ENCODE results near the gene PPFIBP1.
A peak's percentile ranks its signal among the peaks of the same experiment; 100 is the strongest.

The PPFIBP1 gene

GRCh38 chr12:27673101-27673718 is 149.2 kb downstream of the PPFIBP1 start:
- no peak for DNase-seq

- no peak for DNase-seq
These were observed 151.0 kb downstream of the PPFIBP1 start for GRCh38 chr12:27674989-27675388.

- DNase-seq = no peak
These were observed 156.6 kb downstream of the PPFIBP1 start for GRCh38 chr12:27680619-27681018.

DNA sequence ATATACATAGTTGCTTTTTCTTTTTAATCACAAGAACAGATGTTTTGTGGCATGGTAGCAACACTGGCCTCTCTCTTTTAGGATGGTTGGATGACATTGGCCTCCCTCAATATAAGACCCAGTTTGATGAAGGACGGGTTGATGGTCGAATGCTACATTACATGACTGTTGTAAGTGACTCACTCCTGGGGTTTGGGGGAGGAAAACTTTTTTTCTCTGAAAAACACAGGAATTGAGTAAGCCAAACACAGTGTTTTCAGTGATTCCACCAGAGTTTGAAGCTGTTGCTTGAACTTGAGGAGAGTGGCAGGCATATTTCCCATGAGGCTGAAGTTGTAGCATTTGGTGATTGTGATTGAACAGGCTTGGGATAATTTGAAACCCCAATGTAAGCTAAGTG is 158.5 kb downstream of the PPFIBP1 start:
- peak; percentile 8 for DNase-seq

DNA sequence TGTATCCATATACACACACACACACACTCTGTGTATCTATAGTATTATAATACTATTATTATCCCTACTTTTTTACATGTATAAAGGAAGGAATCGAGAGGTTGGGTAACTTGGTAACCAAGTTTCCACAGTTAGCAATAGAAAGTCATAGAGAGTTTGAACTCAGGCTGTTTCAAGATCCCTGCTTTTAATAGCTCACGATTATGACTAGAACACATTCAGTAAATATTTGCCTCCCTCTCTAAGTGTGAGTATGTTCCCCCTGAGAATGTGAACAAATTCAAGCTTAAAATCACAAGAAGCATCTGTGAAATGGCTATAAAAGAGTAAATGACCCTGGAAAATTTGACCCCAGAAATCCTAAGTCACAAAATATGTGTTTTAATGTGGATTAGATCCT is 161.3 kb downstream of the PPFIBP1 start:
- DNase-seq = no peak

DNA sequence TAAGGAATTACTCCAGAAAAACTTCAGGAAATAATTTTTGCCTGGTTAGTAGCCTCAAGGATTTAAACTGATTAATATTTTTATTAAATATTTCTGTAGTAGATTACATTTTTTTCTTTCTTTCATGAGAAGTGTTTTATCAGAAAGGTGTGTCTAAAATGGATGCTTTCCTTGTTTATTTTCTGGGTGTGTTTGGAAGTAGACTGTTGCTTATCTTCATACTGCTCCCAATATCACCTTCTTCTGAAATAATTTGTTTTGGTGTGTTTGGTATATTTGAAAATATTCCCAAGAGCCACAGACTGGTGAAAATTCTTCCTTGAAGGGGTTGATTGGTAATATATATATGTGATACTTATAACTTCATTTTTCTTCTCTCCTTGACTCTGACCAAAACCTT is 162.1 kb downstream of the PPFIBP1 start:
- no peak for DNase-seq

DNA sequence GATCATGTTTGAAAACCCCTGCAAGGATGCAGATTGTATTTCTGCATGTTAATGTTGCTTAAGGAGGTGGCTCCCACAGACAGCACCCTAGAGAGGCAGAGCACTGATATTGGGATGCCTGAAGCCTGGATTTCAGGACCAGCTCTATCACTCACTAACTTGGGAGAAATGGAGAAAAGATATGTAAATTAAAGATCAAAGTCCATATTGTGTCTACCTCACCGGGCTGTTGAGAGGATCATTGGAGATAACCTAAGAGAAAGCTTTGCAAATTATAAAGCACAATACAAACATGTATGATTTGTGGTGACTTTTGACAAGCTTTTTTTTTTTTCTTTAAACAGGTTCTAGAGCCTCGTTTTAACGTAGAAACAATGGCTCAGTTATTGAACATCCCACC is 164.7 kb downstream of the PPFIBP1 start:
- DNase-seq = no peak

DNA sequence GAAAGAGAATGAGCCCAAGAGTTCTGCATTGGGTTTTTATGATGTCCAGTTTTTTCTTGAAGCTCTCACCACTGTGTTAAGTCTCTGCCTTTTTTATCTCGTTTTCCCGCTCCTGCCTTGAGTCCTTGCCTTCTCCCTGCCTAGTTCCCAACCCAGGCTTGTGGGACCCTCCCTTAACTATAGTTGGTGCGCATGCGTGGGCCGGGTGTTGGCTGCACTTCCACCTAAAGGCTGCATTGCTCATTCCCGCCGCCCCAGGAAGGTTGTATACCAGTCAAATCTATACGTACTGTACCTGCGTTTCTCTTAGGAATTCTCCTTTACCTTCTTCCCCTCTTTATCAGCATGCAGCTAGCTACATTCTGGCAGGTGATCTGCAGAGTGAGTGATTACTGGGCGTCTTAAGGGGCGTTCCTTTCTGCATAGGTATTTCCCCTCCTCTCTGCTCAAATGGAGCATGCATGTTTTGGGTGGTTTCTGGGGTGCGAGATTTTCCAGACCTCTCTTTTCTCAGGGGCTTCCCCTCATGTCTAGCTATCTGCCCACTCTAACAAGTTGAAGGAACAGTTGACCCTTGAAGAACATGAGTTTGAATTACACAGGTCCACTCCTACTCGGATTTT is 165.7 kb downstream of the PPFIBP1 start:
- DNase-seq = no peak

- DNase-seq = no peak
These were observed 169.4 kb downstream of the PPFIBP1 start for GRCh38 chr12:27693403-27693802.

DNA sequence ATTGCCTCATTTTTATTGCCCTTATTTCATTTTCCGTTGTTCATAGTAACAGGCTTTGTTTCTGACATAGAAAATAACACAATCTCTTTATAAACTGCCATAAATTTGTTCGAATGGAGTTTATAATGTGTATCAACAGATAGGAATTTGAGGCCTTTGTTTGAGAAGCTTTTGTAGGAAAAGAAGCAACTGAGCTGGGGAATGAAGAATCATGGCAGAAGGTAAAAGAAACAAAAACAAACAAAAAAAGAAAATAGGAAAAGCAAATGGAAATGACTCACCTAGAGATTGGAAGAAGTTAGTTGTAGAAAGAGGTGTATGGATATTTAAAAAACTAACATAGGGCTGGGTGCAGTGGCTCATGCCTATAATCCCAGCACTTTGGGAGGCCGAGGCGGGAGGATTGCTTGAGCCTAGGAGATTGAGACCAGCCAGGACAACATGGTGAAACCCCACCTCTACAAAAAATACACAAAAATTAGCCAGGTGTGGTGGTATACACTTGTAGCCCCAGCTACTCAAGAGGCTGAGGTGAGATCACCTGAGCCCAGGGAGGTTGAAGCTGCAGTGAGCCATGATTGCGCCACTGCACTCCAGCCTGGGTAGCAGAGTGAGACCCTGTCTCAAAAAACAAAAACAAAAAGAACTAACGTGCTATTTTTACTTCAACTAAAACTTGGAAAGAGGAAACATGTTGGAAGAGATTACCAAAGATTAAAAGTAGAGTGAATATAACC is 171.7 kb downstream of the PPFIBP1 start:
- no peak for DNase-seq

DNA sequence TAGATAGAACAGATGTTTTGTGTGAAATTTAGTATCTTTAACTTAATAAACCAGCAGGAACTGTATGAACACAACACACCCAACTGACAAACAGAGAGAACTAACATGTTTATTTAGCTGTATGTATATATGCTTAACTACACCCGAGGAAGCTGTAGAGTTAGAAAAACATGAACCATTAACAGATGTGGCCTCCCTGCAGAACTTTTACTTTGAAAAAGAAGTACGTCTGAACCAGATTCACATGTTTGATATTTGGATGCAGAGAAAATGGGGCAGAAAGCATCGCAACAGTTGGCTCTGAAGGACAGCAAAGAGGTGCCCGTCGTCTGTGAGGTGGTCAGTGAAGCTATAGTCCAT is 172.3 kb downstream of the PPFIBP1 start, which contains the start of gene REP15:
Gene REP15 (plus strand): TSS at position 155 of the 360 bp plus-strand sequence. CDS start 116 bp downstream, at position 271.
- no peak for DNase-seq

- DNase-seq = no peak
These were observed 173.0 kb downstream of the PPFIBP1 start for GRCh38 chr12:27696864-27697564.

GRCh38 chr12:27703720-27704452 is 179.9 kb downstream of the PPFIBP1 start:
- peak; percentile 70 for DNase-seq

GRCh38 chr12:27705263-27705662 is 181.3 kb downstream of the PPFIBP1 start:
- no peak for DNase-seq

DNA sequence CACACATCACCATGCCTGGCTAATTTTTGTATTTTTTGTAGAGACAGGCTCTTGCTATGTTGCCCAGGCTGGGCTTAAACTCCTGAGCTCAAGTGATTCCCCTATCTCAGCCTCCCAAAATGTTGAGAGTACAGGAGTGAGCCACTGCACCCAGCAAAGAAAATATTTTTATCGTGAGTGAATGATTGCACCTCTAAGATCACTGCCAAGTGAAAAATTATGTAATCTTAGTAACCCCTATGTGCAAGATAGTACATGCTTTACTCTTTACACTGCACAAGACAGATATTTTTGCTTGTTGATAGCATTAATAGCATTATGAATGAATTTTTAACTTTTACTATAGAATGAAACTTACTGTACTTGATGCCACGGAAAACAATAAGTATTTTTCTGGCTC is 183.2 kb downstream of the PPFIBP1 start:
- DNase-seq = no peak

- no peak for DNase-seq
These were observed 185.4 kb downstream of the PPFIBP1 start for GRCh38 chr12:27709212-27709931.

GRCh38 chr12:27709932-27710591 is 186.1 kb downstream of the PPFIBP1 start:
- DNase-seq = peak; percentile 60

DNA sequence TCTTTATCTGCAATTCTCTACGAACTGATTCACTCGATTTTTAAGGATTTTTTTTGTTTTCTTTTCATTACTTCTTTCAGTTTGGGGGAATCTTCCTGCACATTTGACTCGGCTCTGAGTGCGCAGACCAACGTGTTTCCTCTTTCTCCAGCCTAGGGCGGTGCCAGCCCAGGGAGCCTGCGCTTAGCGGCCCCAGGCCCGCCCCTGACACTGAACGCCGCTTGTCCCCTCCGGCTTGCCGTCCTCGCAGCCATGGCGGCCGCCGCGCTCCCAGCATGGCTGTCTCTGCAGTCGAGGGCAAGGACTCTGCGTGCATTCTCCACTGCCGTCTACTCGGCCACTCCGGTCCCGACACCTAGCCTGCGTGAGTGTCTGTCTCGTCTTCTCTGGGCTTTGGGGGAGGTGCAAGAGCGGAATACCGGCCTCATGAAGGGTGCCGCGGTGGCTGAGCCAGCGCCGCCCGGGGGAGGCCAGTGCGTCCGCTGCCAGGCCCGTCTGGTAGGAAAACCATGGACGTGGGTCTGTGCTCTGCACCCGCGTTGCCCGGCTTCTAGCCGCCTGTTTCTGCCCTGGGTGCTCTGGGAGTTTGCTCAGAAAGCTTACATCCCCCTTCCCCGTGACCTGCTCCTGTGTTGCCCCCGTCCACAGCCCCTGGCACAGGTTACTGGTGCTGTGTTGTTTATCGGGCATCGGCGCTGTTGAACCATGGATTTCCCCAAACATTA is 186.7 kb downstream of the PPFIBP1 start, which contains the start of gene MRPS35:
Gene MRPS35 (plus strand): TSS at position 241 of the 725 bp plus-strand sequence. CDS start 12 bp downstream, at position 253.
- peak; percentile 94 for DNase-seq

DNA sequence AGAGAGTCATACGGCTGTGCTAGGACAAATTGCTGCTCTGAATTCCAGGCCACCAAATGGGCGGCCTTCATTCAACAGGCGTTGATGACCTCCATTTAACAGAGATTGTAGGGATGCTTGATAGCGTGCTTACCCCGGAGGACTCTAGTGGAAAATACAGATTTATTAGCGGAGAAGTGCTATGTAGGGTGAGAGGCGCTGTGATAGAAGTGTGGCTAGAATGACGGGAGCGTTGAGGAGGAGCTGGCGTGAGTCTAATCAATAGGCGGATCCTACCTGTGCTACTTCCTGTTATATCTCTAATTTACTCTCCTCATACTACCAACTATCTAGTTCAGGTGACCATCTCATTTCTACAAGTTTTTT is 187.3 kb downstream of the PPFIBP1 start:
- peak; percentile 11 for DNase-seq

- no peak for DNase-seq
These were observed 188.0 kb downstream of the PPFIBP1 start for GRCh38 chr12:27711967-27712366.

DNA sequence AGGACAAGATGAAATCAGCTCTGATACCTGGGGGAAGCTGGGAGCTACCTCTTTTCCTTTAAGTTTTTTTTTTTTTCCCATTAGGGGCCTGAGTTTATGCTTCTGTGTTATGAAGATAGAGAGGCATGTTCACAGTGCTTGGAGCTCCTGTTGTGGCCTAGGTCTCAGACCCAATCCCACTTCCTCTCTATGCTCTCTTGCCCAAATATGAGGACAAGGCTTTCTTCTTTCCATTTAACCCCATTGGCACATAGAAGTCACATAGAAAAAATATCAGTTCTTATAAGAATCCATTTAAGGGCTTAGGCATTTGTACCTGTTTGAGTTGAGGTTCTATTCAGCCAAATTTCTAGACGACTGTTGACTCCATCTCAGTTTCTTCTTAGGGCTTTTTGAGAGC is 199.2 kb downstream of the PPFIBP1 start:
- no peak for DNase-seq
